ENCODE measurements around the gene TCTN2. TPM values are rescaled to one million over a fixed set of nuclear protein-coding genes. Genes with fewer than 3 reads are reported as not detected.
A peak's percentile ranks its signal among the peaks of the same experiment; 100 is the strongest.

Gene TCTN2
- total and polyA plus RNA-seq, 2 donors (not counting 1 experiment from before 2014, with no cell fraction given), result 8.5 to 22.8 TPM

DNA sequence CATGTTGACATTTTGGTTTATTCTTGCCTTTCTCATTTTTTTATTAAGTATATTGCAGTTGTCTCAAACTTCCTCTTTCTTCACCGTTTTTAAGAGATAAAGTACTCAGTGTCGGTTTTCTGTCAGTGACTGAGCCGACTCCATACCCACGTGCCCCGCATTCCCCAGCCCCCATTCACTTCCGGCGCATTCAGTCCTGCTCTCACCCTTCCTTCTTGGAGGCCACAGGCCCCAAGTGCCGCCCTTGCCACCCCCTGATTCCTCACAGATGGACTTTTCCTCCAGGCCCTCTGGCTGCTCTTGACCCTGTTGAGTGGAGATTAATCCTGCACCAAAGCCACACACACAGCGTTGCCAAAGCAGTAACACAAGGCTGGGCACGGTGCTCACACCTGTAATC, 72.1 kb downstream of the TCTN2 start:
- ChIA-PET POLR2A (no interaction called here), CTCF (no interaction called here)
- 12% methylated on average over 10 of the region's 10 CpGs for WGBS (ENCODE audit: insufficient coverage)
- no peaks in the 10 kb centered on the region for H3K9me3 Mint-ChIP-seq (ENCODE audit: insufficient read depth)
- H3K27ac Mint-ChIP-seq, result peak overlapping the region; percentile 77
- Histone ChIP-seq H3K9me3 (ENCODE audit: control extremely low read depth in 1 of 3, control insufficient read depth in 2 of 3, insufficient read depth in 1 of 3, low read length in 2 of 3) (no peaks in the 10 kb centered on the region), H3K4me1 (ENCODE audit: control insufficient read depth in 2 of 2, insufficient read depth in 2 of 2, low read length in 2 of 2) (peaks cover 14 to 18% of the 10 kb centered on the region in 2 donors), H3K27ac (ENCODE audit: low read length in 2 of 2) (peak overlapping the region; percentile 48 to 69), H3K4me2 (replicated peaks; ENCODE audit: low read depth, low read length, poor library complexity, severe bottlenecking) (peak overlapping the region; percentile 65), H2AFZ (ENCODE audit: insufficient read depth, low read depth, low read length, poor library complexity, severe bottlenecking) (peak overlapping the region; percentile 69), H3K27me3 (replicated peaks in 1 of 4; ENCODE audit: control extremely low read depth in 1 of 4, control insufficient read depth in 3 of 4, insufficient read depth in 4 of 4, low read length in 3 of 4) (no peaks in the 10 kb centered on the region), H3K9ac (ENCODE audit: low read length) (peak overlapping the region; percentile 28), H3K36me3 (replicated peaks in 1 of 2; ENCODE audit: control extremely low read depth in 1 of 2, control insufficient read depth in 1 of 2, extremely low read depth in 1 of 2, insufficient read depth in 2 of 2, low read length in 1 of 2) (peaks cover 15 to 55% of the 10 kb centered on the region in 2 experiments), H3K79me2 (ENCODE audit: control insufficient read depth, insufficient read depth, low read length) (peaks cover 12% of the 10 kb centered on the region), H4K20me1 (ENCODE audit: control insufficient read depth, insufficient read depth, low read length, poor library complexity, severe bottlenecking) (no peaks in the 10 kb centered on the region), H3K4me3 (ENCODE audit: control extremely low read depth in 1 of 5, extremely low read depth in 1 of 5, insufficient read depth in 1 of 5, low read depth in 2 of 5, low read length in 4 of 5) (no peak overlapping the region)
- intact Hi-C loops (cut with micrococcal nuclease), result no loop called here
- TF ChIP-seq, protein P1, sequence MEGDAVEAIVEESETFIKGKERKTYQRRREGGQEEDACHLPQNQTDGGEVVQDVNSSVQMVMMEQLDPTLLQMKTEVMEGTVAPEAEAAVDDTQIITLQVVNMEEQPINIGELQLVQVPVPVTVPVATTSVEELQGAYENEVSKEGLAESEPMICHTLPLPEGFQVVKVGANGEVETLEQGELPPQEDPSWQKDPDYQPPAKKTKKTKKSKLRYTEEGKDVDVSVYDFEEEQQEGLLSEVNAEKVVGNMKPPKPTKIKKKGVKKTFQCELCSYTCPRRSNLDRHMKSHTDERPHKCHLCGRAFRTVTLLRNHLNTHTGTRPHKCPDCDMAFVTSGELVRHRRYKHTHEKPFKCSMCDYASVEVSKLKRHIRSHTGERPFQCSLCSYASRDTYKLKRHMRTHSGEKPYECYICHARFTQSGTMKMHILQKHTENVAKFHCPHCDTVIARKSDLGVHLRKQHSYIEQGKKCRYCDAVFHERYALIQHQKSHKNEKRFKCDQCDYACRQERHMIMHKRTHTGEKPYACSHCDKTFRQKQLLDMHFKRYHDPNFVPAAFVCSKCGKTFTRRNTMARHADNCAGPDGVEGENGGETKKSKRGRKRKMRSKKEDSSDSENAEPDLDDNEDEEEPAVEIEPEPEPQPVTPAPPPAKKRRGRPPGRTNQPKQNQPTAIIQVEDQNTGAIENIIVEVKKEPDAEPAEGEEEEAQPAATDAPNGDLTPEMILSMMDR (IDR thresholded peaks at IDR 0.05), result no peak
- no peak for TF ChIP-seq EZH2 (IDR thresholded peaks at IDR 0.05; ENCODE audit: borderline replicate concordance, insufficient read depth, low read depth, low read length, poor library complexity, severe bottlenecking)
- ATAC-seq (ENCODE audit: low read depth) (peak; percentile 68), DNase-seq (peak; percentile 39)
- peak overlapping the region; percentile 46 for H3K4me3 Mint-ChIP-seq
- no peaks in the 10 kb centered on the region for H3K27me3 Mint-ChIP-seq
- H3K4me1 Mint-ChIP-seq, result peaks cover 17% of the 10 kb centered on the region

GRCh38 chr12:123744836-123745235, 73.9 kb downstream of the TCTN2 start:
- Histone ChIP-seq H3K9ac (ENCODE audit: low read length) (no peak overlapping the region), H3K79me2 (ENCODE audit: control insufficient read depth, insufficient read depth, low read length) (peaks cover 12% of the 10 kb centered on the region), H3K27me3 (replicated peaks in 1 of 4; ENCODE audit: control extremely low read depth in 1 of 4, control insufficient read depth in 3 of 4, insufficient read depth in 4 of 4, low read length in 3 of 4) (no peaks in the 10 kb centered on the region), H3K27ac (ENCODE audit: low read length in 2 of 2) (no peak overlapping the region), H4K20me1 (ENCODE audit: control insufficient read depth, insufficient read depth, low read length, poor library complexity, severe bottlenecking) (no peaks in the 10 kb centered on the region), H3K4me1 (ENCODE audit: control insufficient read depth in 2 of 2, insufficient read depth in 2 of 2, low read length in 2 of 2) (peaks cover 14 to 18% of the 10 kb centered on the region in 2 donors), H3K4me2 (replicated peaks; ENCODE audit: low read depth, low read length, poor library complexity, severe bottlenecking) (no peak overlapping the region), H2AFZ (ENCODE audit: insufficient read depth, low read depth, low read length, poor library complexity, severe bottlenecking) (no peak overlapping the region), H3K4me3 (ENCODE audit: control extremely low read depth in 1 of 5, extremely low read depth in 1 of 5, insufficient read depth in 1 of 5, low read depth in 2 of 5, low read length in 4 of 5) (no peak overlapping the region), H3K9me3 (ENCODE audit: control extremely low read depth in 1 of 3, control insufficient read depth in 2 of 3, insufficient read depth in 1 of 3, low read length in 2 of 3) (no peaks in the 10 kb centered on the region), H3K36me3 (replicated peaks in 1 of 2; ENCODE audit: control extremely low read depth in 1 of 2, control insufficient read depth in 1 of 2, extremely low read depth in 1 of 2, insufficient read depth in 2 of 2, low read length in 1 of 2) (peaks cover 8 to 56% of the 10 kb centered on the region in 2 experiments)
- Mint-ChIP-seq H3K27me3 (no peaks in the 10 kb centered on the region), H3K9me3 (ENCODE audit: insufficient read depth) (no peaks in the 10 kb centered on the region), H3K4me3 (no peak overlapping the region), H3K4me1 (peaks cover 22% of the 10 kb centered on the region), H3K27ac (peak overlapping the region; percentile 38)
- DNase-seq, result no peak
- CTCF ChIA-PET, result interaction anchor here (0.9 to 1.0 kb wide), 2 partner anchors 11 to 14 kb away, joined by 4 read pairs; no protein-coding TSS in a partner anchor
- TF ChIP-seq, protein P1 (IDR thresholded peaks at IDR 0.05), result no peak
- no peak for TF ChIP-seq EZH2 (IDR thresholded peaks at IDR 0.05; ENCODE audit: borderline replicate concordance, insufficient read depth, low read depth, low read length, poor library complexity, severe bottlenecking)
- intact Hi-C loops (cut with micrococcal nuclease), result no loop called here
- POLR2A ChIA-PET, result interaction anchor here (0.7 kb wide), 1 partner anchor 1653 kb away, joined by 4 read pairs; no protein-coding TSS in a partner anchor
- 91% methylated on average over 12 of the region's 12 CpGs for WGBS (ENCODE audit: insufficient coverage)
- ATAC-seq (ENCODE audit: low read depth), result no peak
